Measurements from ENCODE around the gene ADGRL3.

ADGRL3 gene

GRCh38 chr4:61896634-61897033 lies 696.5 kb downstream of the ADGRL3 start:
- Histone ChIP-seq H3K4me1 (ENCODE audit: insufficient read depth, low read length) (peaks cover 11% of the 10 kb centered on the region), H3K9me3 (ENCODE audit: low read length) (peaks cover 2% of the 10 kb centered on the region), H3K36me3 (ENCODE audit: insufficient read depth, low read length) (peaks cover 20% of the 10 kb centered on the region), H3K4me3 (ENCODE audit: low read length) (no peak overlapping the region), H3K27me3 (ENCODE audit: insufficient read depth, low read length) (no peaks in the 10 kb centered on the region), H2AFZ (ENCODE audit: low read depth, low read length) (no peak overlapping the region)

GRCh38 chr4:61909031-61909430 lies 708.9 kb downstream of the ADGRL3 start:
- H2AFZ ChIP-seq (ENCODE audit: low read depth, low read length) = no peak overlapping the region
- H3K4me1 ChIP-seq (ENCODE audit: insufficient read depth, low read length) = peaks cover 22% of the 10 kb centered on the region
- no peaks in the 10 kb centered on the region for H3K36me3 ChIP-seq (ENCODE audit: insufficient read depth, low read length)
- no peaks in the 10 kb centered on the region for H3K27me3 ChIP-seq (ENCODE audit: insufficient read depth, low read length)
- H3K9me3 ChIP-seq (ENCODE audit: low read length) = no peaks in the 10 kb centered on the region
- H3K4me3 ChIP-seq (ENCODE audit: low read length) = no peak overlapping the region

DNA sequence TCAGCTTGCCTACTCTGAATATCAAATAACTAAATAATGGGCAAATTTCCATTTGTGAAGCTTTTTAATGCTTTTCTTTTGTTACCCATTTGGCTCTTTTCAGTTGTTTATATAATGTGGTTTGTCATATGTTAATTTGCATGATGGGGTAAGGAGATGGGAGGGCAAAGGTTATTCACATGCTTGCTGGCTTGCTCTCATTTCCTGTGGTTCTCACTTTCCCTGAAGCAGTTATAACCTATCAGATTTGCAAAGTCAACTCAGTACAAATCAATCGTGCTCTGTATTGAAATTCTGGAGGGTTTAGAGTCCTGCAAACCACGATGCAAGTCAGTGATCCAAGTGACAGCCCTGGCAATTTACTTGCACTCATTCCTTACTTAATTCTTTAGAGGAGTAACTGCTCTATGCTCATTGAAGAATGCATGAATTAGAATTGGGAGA lies 711.2 kb downstream of the ADGRL3 start:
- Histone ChIP-seq H3K4me1 (ENCODE audit: insufficient read depth, low read length) (peaks cover 22% of the 10 kb centered on the region), H3K36me3 (ENCODE audit: insufficient read depth, low read length) (no peaks in the 10 kb centered on the region), H2AFZ (ENCODE audit: low read depth, low read length) (no peak overlapping the region), H3K27me3 (ENCODE audit: insufficient read depth, low read length) (no peaks in the 10 kb centered on the region), H3K4me3 (ENCODE audit: low read length) (no peak overlapping the region), H3K9me3 (ENCODE audit: low read length) (no peaks in the 10 kb centered on the region)

GRCh38 chr4:61913619-61914018 lies 713.5 kb downstream of the ADGRL3 start:
- Histone ChIP-seq H2AFZ (ENCODE audit: low read depth, low read length) (no peak overlapping the region), H3K9me3 (ENCODE audit: low read length) (no peaks in the 10 kb centered on the region), H3K27me3 (ENCODE audit: insufficient read depth, low read length) (no peaks in the 10 kb centered on the region), H3K4me3 (ENCODE audit: low read length) (no peak overlapping the region), H3K36me3 (ENCODE audit: insufficient read depth, low read length) (no peaks in the 10 kb centered on the region), H3K4me1 (ENCODE audit: insufficient read depth, low read length) (peaks cover 23% of the 10 kb centered on the region)

DNA sequence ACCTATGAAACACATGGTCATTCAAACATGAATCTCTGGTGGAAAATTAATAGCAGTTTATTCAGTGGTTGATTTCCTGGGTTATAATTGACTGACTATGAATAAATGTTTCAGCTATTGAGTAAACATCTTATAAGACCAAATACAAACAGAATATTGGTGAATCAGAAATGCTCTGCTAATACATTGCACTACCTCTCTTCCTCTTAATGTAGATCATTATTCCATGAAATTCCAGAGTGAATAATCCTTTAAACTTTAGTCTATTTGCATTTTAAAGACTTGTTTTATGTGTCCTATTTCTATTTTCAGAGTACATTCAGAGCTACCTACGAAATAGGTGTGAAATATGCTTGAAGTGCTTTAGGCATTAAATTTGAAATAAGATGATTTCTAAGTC lies 715.4 kb downstream of the ADGRL3 start:
- Histone ChIP-seq H3K36me3 (ENCODE audit: insufficient read depth, low read length) (no peaks in the 10 kb centered on the region), H3K27me3 (ENCODE audit: insufficient read depth, low read length) (no peaks in the 10 kb centered on the region), H3K9me3 (ENCODE audit: low read length) (no peaks in the 10 kb centered on the region), H3K4me1 (ENCODE audit: insufficient read depth, low read length) (peaks cover 32% of the 10 kb centered on the region), H2AFZ (ENCODE audit: low read depth, low read length) (no peak overlapping the region), H3K4me3 (ENCODE audit: low read length) (no peak overlapping the region)

- no peaks in the 10 kb centered on the region for H3K9me3 ChIP-seq (ENCODE audit: low read length)
- H3K4me1 ChIP-seq (ENCODE audit: insufficient read depth, low read length) = peaks cover 10% of the 10 kb centered on the region
- H3K36me3 ChIP-seq (ENCODE audit: insufficient read depth, low read length) = no peaks in the 10 kb centered on the region
- no peaks in the 10 kb centered on the region for H3K27me3 ChIP-seq (ENCODE audit: insufficient read depth, low read length)
- H2AFZ ChIP-seq (ENCODE audit: low read depth, low read length) = no peak overlapping the region
- no peak overlapping the region for H3K4me3 ChIP-seq (ENCODE audit: low read length)
Observed at GRCh38 chr4:61918507-61918906, 718.4 kb downstream of the ADGRL3 start.

DNA sequence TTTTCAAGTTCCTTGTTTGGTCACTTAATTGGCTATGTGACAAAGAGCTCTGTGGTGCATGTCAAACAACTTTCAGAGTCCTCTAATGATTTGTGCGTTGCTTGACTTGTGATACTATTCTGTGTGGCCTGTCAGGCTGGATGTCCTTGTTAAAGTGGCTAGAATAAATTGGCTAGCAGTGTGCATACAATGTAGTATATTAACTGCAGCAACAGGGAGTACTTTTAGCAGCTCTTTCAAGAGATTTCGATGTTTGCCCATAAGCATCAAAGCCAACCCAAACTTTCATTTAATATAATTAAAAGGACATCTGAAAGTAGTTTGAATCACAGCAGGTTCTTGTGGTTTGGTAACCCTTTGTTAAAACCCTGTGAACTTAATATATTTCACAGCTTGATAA lies 718.9 kb downstream of the ADGRL3 start:
- Histone ChIP-seq H3K4me1 (ENCODE audit: insufficient read depth, low read length) (peaks cover 10% of the 10 kb centered on the region), H3K36me3 (ENCODE audit: insufficient read depth, low read length) (no peaks in the 10 kb centered on the region), H2AFZ (ENCODE audit: low read depth, low read length) (no peak overlapping the region), H3K4me3 (ENCODE audit: low read length) (no peak overlapping the region), H3K9me3 (ENCODE audit: low read length) (no peaks in the 10 kb centered on the region), H3K27me3 (ENCODE audit: insufficient read depth, low read length) (no peaks in the 10 kb centered on the region)

GRCh38 chr4:61919561-61919960 lies 719.4 kb downstream of the ADGRL3 start:
- Histone ChIP-seq H3K27me3 (ENCODE audit: insufficient read depth, low read length) (no peaks in the 10 kb centered on the region), H3K4me3 (ENCODE audit: low read length) (no peak overlapping the region), H3K36me3 (ENCODE audit: insufficient read depth, low read length) (no peaks in the 10 kb centered on the region), H3K4me1 (ENCODE audit: insufficient read depth, low read length) (peaks cover 10% of the 10 kb centered on the region), H3K9me3 (ENCODE audit: low read length) (no peaks in the 10 kb centered on the region), H2AFZ (ENCODE audit: low read depth, low read length) (no peak overlapping the region)

DNA sequence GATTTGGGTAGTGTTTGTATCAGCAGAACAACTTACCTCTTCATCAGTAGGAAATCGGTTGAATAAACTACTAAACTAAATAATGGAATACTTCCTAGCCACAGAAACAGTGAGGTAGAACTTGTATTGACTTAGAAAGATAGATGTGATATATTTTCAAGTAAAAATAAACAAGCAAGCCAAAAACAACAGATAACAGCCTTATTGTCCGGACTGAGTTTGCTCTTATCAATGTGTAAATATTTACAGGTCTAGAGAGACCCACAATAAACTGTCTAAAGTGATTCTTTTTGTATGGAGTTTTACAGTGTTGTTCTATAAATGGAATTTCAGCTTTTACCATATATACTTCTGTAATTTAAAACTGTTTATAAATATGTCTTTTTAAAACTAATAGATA lies 721.8 kb downstream of the ADGRL3 start:
- Histone ChIP-seq H3K9me3 (ENCODE audit: low read length) (no peaks in the 10 kb centered on the region), H3K4me3 (ENCODE audit: low read length) (no peak overlapping the region), H3K27me3 (ENCODE audit: insufficient read depth, low read length) (no peaks in the 10 kb centered on the region), H2AFZ (ENCODE audit: low read depth, low read length) (no peak overlapping the region), H3K36me3 (ENCODE audit: insufficient read depth, low read length) (no peaks in the 10 kb centered on the region), H3K4me1 (ENCODE audit: insufficient read depth, low read length) (peaks cover 10% of the 10 kb centered on the region)

GRCh38 chr4:61922766-61923165 lies 722.6 kb downstream of the ADGRL3 start:
- Histone ChIP-seq H3K4me1 (ENCODE audit: insufficient read depth, low read length) (peaks cover 10% of the 10 kb centered on the region), H2AFZ (ENCODE audit: low read depth, low read length) (no peak overlapping the region), H3K27me3 (ENCODE audit: insufficient read depth, low read length) (no peaks in the 10 kb centered on the region), H3K36me3 (ENCODE audit: insufficient read depth, low read length) (no peaks in the 10 kb centered on the region), H3K4me3 (ENCODE audit: low read length) (no peak overlapping the region), H3K9me3 (ENCODE audit: low read length) (no peaks in the 10 kb centered on the region)

GRCh38 chr4:61923179-61923578 lies 723.1 kb downstream of the ADGRL3 start:
- Histone ChIP-seq H3K27me3 (ENCODE audit: insufficient read depth, low read length) (no peaks in the 10 kb centered on the region), H3K4me3 (ENCODE audit: low read length) (no peak overlapping the region)

DNA sequence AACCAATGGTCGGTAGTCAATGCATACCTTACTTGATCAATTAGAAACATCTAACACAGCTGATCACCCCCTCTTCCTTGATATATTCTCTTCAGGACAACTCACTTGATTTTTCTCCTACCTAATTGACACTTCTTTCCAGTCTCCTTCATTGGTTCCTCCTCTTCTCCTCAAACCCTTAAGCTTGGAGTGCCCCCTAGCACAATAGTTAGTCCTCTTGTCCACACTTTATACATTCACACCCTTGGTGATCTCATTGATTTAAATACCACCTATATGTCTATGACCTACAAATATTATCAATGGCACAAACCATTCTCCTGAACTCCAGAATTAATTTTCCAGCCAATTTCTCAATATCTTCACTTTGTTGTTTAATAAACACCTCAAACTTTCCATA lies 724.0 kb downstream of the ADGRL3 start:
- H2AFZ ChIP-seq (ENCODE audit: low read depth, low read length) = no peak overlapping the region
- H3K36me3 ChIP-seq (ENCODE audit: insufficient read depth, low read length) = peaks cover 2% of the 10 kb centered on the region
- H3K4me1 ChIP-seq (ENCODE audit: insufficient read depth, low read length) = peaks cover 5% of the 10 kb centered on the region
- H3K4me3 ChIP-seq (ENCODE audit: low read length) = no peak overlapping the region
- H3K9me3 ChIP-seq (ENCODE audit: low read length) = no peaks in the 10 kb centered on the region
- H3K27me3 ChIP-seq (ENCODE audit: insufficient read depth, low read length) = no peaks in the 10 kb centered on the region

More at GRCh38 chr4:61923179-61923578, 723.1 kb downstream of the ADGRL3 start:
- Histone ChIP-seq H3K9me3 (ENCODE audit: low read length) (no peaks in the 10 kb centered on the region), H3K4me1 (ENCODE audit: insufficient read depth, low read length) (peaks cover 10% of the 10 kb centered on the region), H2AFZ (ENCODE audit: low read depth, low read length) (no peak overlapping the region), H3K36me3 (ENCODE audit: insufficient read depth, low read length) (no peaks in the 10 kb centered on the region)

DNA sequence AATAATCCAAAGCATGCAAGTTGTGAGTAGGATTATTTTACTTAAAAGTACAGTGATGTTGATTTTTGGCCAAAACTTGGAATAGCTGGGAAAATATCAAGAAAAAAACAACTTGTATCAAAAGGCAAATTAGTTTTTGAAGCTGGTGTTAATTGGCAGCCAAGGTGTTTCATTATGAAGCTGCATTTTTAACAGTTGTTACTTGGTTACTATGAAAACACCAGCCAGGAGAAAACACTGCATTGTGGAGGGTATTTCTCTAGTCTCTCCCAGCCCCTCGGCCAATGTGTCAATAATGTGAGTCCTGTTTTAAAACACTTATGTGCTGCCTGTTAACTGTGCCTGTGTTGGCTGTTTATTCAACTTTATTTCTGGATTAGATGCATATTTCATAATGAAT lies 733.4 kb downstream of the ADGRL3 start:
- H3K4me1 ChIP-seq (ENCODE audit: insufficient read depth, low read length) = peaks cover 6% of the 10 kb centered on the region
- H3K27me3 ChIP-seq (ENCODE audit: insufficient read depth, low read length) = no peaks in the 10 kb centered on the region
- no peak overlapping the region for H3K4me3 ChIP-seq (ENCODE audit: low read length)
- no peak overlapping the region for H2AFZ ChIP-seq (ENCODE audit: low read depth, low read length)
- H3K9me3 ChIP-seq (ENCODE audit: low read length) = peaks cover 8% of the 10 kb centered on the region
- H3K36me3 ChIP-seq (ENCODE audit: insufficient read depth, low read length) = peaks cover 24% of the 10 kb centered on the region

- Histone ChIP-seq H3K27me3 (ENCODE audit: insufficient read depth, low read length) (no peaks in the 10 kb centered on the region), H3K9me3 (ENCODE audit: low read length) (peaks cover 9% of the 10 kb centered on the region), H3K36me3 (ENCODE audit: insufficient read depth, low read length) (peaks cover 25% of the 10 kb centered on the region), H3K4me1 (ENCODE audit: insufficient read depth, low read length) (peaks cover 6% of the 10 kb centered on the region), H3K4me3 (ENCODE audit: low read length) (no peak overlapping the region), H2AFZ (ENCODE audit: low read depth, low read length) (no peak overlapping the region)
Observed at GRCh38 chr4:61934198-61934597, 734.1 kb downstream of the ADGRL3 start.
